Naive thymus-derived CD4-positive, alpha-beta T cell (primary cell): Measurements from ENCODE around the gene TTBK2. TPM values are rescaled to one million over a fixed set of nuclear protein-coding genes. Genes with fewer than 3 reads are reported as not detected.
"Not testable (repeated sequence)": the region's sequence is repeated elsewhere in the genome, so short reads cannot be mapped to it uniquely, and the experiment has no call there.

ENCODE experiments used
- ATAC-seq: fragments of 150-1000 bp; cut with Tn5 transposase; 2 replicates; pipeline ENCODE4 v1.10.0; 2021; ENCODE audit warnings: mild to moderate bottlenecking, moderate library complexity
- CTCF ChIA-PET: fragments of 350-600 bp; sonication (Branson Sonifier 250); formaldehyde crosslinking; loops from one replicate; lab custom pipeline; 2021; ENCODE audit warnings: antibody characterized with exemption; lab: Charles Lee
- POLR2A ChIA-PET: fragments of 350-600 bp; sonication (Branson Sonifier 250); formaldehyde crosslinking; loops from one replicate; lab custom pipeline; 2021; ENCODE audit warnings: antibody characterized with exemption, inconsistent platforms; lab: Charles Lee
- DNase-seq, 9 donors: peaks; one replicate each; pipeline versions ENCODE4 v3.0.0 to v3.0.0-alpha.2; 2020 to 2022; ENCODE audit warnings: mixed read lengths in 1 of 9
- H3K27ac ChIP-seq: one replicate; pipeline ENCODE4 v1.7.0; 2013; ENCODE audit warnings: mild to moderate bottlenecking, low read depth, low read length, moderate library complexity
- H3K27me3 ChIP-seq, 2 donors: one replicate each; pipeline ENCODE4 v1.7.0; 2013; ENCODE audit warnings: low read length in 2 of 2, mild to moderate bottlenecking in 2 of 2, moderate library complexity in 2 of 2; ENCODE audit not compliant: control insufficient read depth in 2 of 2, insufficient read depth in 2 of 2
- H3K36me3 ChIP-seq, 3 experiments: 1 replicate in 2 of 3; 2 replicates in 1 of 3; pipeline ENCODE4 v1.7.0; 2013; ENCODE audit warnings: low read length in 3 of 3, mild to moderate bottlenecking in 3 of 3, moderate library complexity in 1 of 3; ENCODE audit not compliant: insufficient read depth in 3 of 3, control insufficient read depth in 2 of 3
- H3K4me1 ChIP-seq, 2 donors: one replicate each; pipeline ENCODE4 v1.7.0; 2013; ENCODE audit warnings: low read length in 2 of 2, mild to moderate bottlenecking in 2 of 2, moderate library complexity in 1 of 2; ENCODE audit not compliant: control insufficient read depth in 2 of 2, insufficient read depth in 2 of 2
- H3K4me3 ChIP-seq: 2 replicates; pipeline ENCODE4 v1.7.0; 2013; ENCODE audit warnings: mild to moderate bottlenecking, low read length
- H3K9me3 ChIP-seq, 3 experiments: 1 replicate in 2 of 3; 2 replicates in 1 of 3; pipeline ENCODE4 v1.7.0; 2013; ENCODE audit warnings: low read length in 3 of 3; ENCODE audit not compliant: control insufficient read depth in 2 of 3
- H3K27ac Mint-ChIP-seq, 9 donors: one replicate each; pipeline ENCODE4 v1.8.0; 2020 to 2022; ENCODE audit warnings: mixed read lengths in 9 of 9, mild to moderate bottlenecking in 8 of 9, moderate library complexity in 5 of 9, inconsistent platforms in 2 of 9
- H3K27me3 Mint-ChIP-seq, 5 donors: one replicate each; pipeline ENCODE4 v1.8.0; 2021 to 2022; ENCODE audit warnings: mixed read lengths in 5 of 5, mild to moderate bottlenecking in 1 of 5
- H3K36me3 Mint-ChIP-seq, 5 donors: one replicate each; pipeline ENCODE4 v1.8.0; 2020 to 2022; ENCODE audit warnings: mixed read lengths in 5 of 5, mild to moderate bottlenecking in 3 of 5, inconsistent platforms in 1 of 5
- H3K4me1 Mint-ChIP-seq, 7 donors: one replicate each; pipeline ENCODE4 v1.8.0; 2020 to 2022; ENCODE audit warnings: mixed read lengths in 7 of 7, mild to moderate bottlenecking in 3 of 7, inconsistent platforms in 1 of 7
- H3K4me3 Mint-ChIP-seq, 10 donors: one replicate each; pipeline ENCODE4 v1.8.0; 2020 to 2022; ENCODE audit warnings: mild to moderate bottlenecking in 10 of 10, mixed read lengths in 10 of 10, moderate library complexity in 6 of 10, inconsistent platforms in 2 of 10
- H3K9me3 Mint-ChIP-seq, 11 donors: one replicate each; pipeline ENCODE4 v1.8.0; 2020 to 2022; ENCODE audit warnings: mixed read lengths in 11 of 11, mild to moderate bottlenecking in 4 of 11, inconsistent platforms in 1 of 11, moderate library complexity in 1 of 11
- intact Hi-C, 2 donors: fragments of 100-400 bp; cut with micrococcal nuclease; formaldehyde crosslinking; loops; one replicate each; pipeline ENCODE4 v1.15.1; 2023
- polyA plus RNA-seq, 2 donors: library from polyadenylated mRNA; unstranded; fragments of 300-500 nt; fragmentation: Illumina TruSeq; gene quantifications; one replicate each; pipeline ENCODE4 v1.2.3, GENCODE V29; 2021
- total RNA-seq, 6 experiments: library from RNA in 5 of 6; stranded (reverse) in 5 of 6; gene quantifications; 1 replicate in 5 of 6; 2 replicates in 1 of 6; pipeline ENCODE4 v1.2.3 and lab custom pipeline; 2021 to 2026

TTBK2 gene
- total and polyA plus RNA-seq, 7 experiments from 2014 or later: 12.5 to 30.5 (median 26.1) TPM

DNA sequence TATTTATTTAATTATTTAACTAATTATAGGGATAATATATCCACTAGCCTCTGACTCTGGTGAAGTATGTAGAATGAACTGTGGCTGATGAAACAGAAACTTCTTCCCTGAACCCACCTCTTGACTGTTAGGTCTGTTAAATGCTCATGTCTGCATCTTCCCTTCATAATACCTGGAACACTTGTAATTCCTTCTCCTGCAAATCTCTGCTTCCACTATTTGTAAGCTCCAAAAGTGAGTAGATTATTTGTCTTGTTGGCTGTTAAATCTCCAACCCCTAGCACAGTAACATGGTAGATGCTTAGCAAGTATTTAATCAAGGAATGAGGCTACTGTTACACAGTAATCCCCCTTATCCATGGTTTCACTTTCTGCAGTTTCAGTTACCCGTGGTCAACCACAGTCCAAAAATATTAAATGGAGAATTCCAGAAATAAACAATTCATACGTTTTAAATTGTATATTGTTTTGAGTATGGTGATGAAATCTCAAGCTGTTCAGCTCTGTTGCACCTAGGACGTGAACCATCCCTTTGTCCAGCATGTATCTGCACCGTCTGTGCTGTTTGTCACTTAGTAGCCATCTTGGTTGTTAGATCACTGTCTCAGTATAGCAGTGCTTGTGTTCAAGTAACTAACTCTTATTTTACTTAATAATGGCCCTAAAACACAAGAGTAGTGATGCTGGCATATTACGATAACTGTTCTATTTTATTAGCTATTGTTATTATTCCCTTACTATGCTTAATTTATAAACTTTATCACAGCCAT lies 5.7 kb downstream of the TTBK2 start:
- Histone ChIP-seq H3K27ac (no peak overlapping the region), H3K9me3 (no peaks in the 10 kb centered on the region), H3K27me3 (no peaks in the 10 kb centered on the region), H3K4me3 (no peak overlapping the region), H3K36me3 (no peaks in the 10 kb centered on the region), H3K4me1 (peaks cover 0 to 4% of the 10 kb centered on the region in 2 donors)
- Mint-ChIP-seq H3K9me3 (peaks cover 0 to 7% (median 0%) of the 10 kb centered on the region in 11 donors), H3K36me3 (peaks cover 0 to 7% (median 0%) of the 10 kb centered on the region in 5 donors), H3K4me1 (peaks cover 19 to 57% (median 53%) of the 10 kb centered on the region in 7 donors), H3K27ac (peak overlapping the region in 1 of 9 donors; percentile 8), H3K27me3 (no peaks in the 10 kb centered on the region), H3K4me3 (peak overlapping the region in 5 of 10 donors; percentile 3 to 48 (median 36))
- no peak for ATAC-seq
- DNase-seq: no peak
- ChIA-PET CTCF (no interaction called here), POLR2A (no interaction called here)
- intact Hi-C loops: loop anchor here in 1 of 2 donors (10.0 kb wide), 1 partner anchor 710 kb away; the partner anchor contains the start of gene VPS39

DNA sequence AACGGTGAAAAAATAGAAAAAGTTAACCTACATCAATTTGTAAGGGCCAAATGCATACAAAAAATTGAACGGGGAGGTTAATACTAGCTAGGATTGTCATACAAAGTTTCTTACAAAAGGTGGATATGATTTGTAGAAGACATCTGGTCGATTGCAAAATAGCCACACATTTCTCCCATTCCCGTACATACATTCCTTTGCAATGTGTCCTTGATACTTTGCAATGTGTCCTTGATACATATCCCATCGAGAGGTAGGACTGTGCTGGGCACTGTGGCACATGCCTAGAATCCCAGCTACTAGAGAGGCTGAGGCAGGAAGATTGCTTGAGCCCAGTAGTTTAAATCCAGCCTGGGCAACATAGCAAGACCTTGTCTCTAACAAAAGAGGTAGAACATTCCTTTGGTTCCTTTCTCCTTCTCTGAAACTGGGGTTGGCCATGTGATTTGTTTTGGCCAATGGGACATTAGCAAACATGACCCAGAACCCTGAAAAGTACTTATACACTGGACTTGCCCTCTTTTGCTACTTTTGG lies 9.5 kb downstream of the TTBK2 start:
- Mint-ChIP-seq H3K4me1 (peaks cover 10 to 59% (median 40%) of the 10 kb centered on the region in 7 donors), H3K36me3 (peaks cover 0 to 11% (median 5%) of the 10 kb centered on the region in 5 donors), H3K4me3 (no peak overlapping the region), H3K27ac (no peak overlapping the region), H3K9me3 (peaks cover 0 to 4% (median 0%) of the 10 kb centered on the region in 11 donors), H3K27me3 (no peaks in the 10 kb centered on the region)
- Histone ChIP-seq H3K9me3 (no peaks in the 10 kb centered on the region), H3K36me3 (no peaks in the 10 kb centered on the region), H3K4me3 (no peak overlapping the region), H3K27ac (no peak overlapping the region), H3K4me1 (no peaks in the 10 kb centered on the region), H3K27me3 (no peaks in the 10 kb centered on the region)
- POLR2A ChIA-PET: interaction anchor here (0.7 to 1.4 kb wide), 4 partner anchors 9 to 40 kb away, joined by 3 to 5 read pairs (median 4); partner anchors contain the start of gene TTBK2
- DNase-seq (no peak), ATAC-seq (no peak)
- intact Hi-C loops: loop anchor here in 1 of 2 donors (10.0 kb wide), 1 partner anchor 706 kb away; the partner anchor contains the start of gene VPS39
- CTCF ChIA-PET: interaction anchor here (2.1 kb wide), 1 partner anchor 15 kb away, joined by 6 read pairs; no protein-coding TSS in a partner anchor

DNA sequence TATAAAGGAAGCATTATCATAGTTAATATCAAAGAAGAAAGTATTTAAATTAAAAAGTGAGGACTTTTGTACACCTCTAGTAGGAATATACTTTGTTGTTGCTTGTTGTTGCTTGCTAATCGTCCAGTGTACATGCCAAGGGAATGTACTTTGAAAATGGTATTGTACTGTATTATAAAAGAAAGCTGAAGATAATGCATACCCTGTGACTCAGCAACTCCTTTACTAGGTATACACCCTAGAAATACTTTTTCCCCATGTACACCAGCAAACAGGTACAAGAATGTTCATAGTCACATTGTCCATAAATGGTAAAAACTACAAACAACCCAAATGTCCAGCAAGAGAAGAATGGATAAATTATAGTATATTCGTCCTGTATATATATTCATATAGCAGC lies 12.0 kb downstream of the TTBK2 start:
- peaks cover 0 to 2% (median 0%) of the 10 kb centered on the region in 11 donors for H3K9me3 Mint-ChIP-seq
- no peak overlapping the region for H3K27ac ChIP-seq
- no peak overlapping the region for H3K27ac Mint-ChIP-seq
- no peaks in the 10 kb centered on the region for H3K27me3 Mint-ChIP-seq
- ATAC-seq: no peak
- H3K4me3 ChIP-seq: no peak overlapping the region
- intact Hi-C loops: no loop called here
- H3K36me3 ChIP-seq: no peaks in the 10 kb centered on the region
- H3K36me3 Mint-ChIP-seq: peaks cover 0 to 15% (median 5%) of the 10 kb centered on the region in 5 donors
- no peak overlapping the region for H3K4me3 Mint-ChIP-seq
- H3K27me3 ChIP-seq: no peaks in the 10 kb centered on the region
- ChIA-PET CTCF (no interaction called here), POLR2A (no interaction called here)
- no peaks in the 10 kb centered on the region for H3K9me3 ChIP-seq
- H3K4me1 Mint-ChIP-seq: peaks cover 0 to 47% (median 30%) of the 10 kb centered on the region in 7 donors
- no peaks in the 10 kb centered on the region for H3K4me1 ChIP-seq
- DNase-seq: no peak

DNA sequence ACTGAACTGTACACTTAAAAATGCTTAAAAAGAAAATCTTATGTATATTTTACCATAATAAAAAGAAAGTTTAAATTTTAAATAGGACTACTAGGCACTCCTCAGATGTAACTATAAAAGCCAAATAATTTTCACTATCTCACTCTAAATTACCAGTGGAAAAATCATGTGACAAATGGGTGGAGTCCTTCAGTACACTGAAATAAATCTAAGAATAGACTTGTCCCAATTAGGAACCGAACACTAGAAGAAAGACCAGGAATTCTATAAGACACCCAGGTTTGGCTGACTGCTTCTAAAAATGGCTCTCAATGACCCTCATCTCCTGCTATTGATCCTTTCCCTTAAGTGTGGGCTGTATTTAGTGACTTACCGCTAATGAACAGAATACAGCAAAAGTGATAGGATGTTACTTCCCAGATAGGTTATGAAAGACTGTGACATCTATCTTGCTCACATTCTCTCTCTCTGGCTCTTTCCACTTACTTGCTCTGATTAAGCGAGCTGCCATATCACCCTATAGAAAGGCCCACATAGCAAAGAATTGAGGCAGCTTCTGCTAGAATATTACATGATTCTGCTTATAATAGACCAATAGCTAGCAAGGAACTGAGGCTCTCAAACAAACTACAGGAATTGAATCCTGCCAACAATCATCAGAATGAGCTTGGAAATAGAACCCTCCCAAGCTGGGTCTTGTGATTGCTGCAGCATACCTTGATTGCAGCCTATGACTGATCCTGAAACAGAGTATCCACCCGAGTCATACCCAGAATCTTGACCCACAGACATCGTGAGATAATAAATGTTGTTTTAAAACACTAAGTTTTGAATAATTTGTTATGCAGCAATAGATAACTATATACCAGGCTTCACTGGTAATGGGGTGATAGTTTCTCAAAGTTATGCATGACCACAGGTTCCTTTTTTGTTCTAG lies 16.9 kb downstream of the TTBK2 start:
- POLR2A ChIA-PET: no interaction called here
- H3K27ac ChIP-seq: no peak overlapping the region
- H3K36me3 ChIP-seq: no peaks in the 10 kb centered on the region
- Mint-ChIP-seq H3K27me3 (no peaks in the 10 kb centered on the region), H3K4me1 (peaks cover 0 to 19% (median 16%) of the 10 kb centered on the region in 7 donors), H3K27ac (no peak overlapping the region), H3K36me3 (peaks cover 0 to 14% (median 5%) of the 10 kb centered on the region in 5 donors), H3K9me3 (no peaks in the 10 kb centered on the region), H3K4me3 (no peak overlapping the region)
- no peak overlapping the region for H3K4me3 ChIP-seq
- no peaks in the 10 kb centered on the region for H3K4me1 ChIP-seq
- H3K9me3 ChIP-seq: no peaks in the 10 kb centered on the region
- DNase-seq (no peak), ATAC-seq (no peak)
- intact Hi-C loops: no loop called here
- H3K27me3 ChIP-seq: no peaks in the 10 kb centered on the region
- CTCF ChIA-PET: no interaction called here

DNA sequence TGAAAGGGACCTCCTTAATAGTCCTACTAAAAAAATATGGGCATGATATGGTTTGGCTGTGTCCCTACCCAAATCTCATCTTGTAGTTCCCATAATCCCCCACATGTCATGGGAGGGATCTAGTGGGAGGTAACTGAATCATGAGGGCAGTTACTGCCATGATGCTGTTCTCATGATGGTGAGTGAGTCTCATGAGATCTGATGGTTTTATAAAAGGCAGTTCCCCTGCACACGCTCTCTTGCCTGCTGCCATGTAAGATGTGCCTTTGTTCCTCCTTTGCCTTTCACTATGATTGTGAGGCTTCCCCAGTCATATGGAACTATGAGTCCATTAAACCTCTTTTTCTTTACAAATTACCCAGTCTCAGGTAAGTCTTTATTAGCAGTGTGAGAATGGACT lies 26.7 kb downstream of the TTBK2 start:
- H3K4me3 Mint-ChIP-seq, intact Hi-C loops: not testable (repeated sequence)

DNA sequence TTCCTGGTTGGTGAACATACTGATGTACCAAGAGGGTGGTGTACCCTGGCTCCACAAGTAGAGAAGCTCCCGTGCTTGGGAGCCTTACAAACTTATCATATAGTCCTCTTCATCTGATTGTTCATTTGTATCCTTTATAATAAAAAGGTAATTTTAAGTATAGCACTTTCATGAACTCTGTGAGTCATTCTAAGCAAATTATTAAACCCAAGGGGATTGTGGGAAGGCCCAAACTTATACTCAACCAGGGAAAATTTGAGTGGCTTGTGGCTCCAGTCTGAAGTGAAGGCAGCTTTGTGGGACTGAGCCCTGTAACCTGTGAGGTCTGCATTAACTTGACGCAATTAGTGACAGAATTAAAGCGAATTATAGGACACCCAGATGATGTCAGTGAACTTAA lies 29.0 kb downstream of the TTBK2 start:
- Mint-ChIP-seq H3K27me3 (no peaks in the 10 kb centered on the region), H3K36me3 (peaks cover 5 to 24% (median 14%) of the 10 kb centered on the region in 5 donors), H3K4me1 (peaks cover 0 to 17% (median 8%) of the 10 kb centered on the region in 7 donors), H3K27ac (no peak overlapping the region), H3K4me3 (no peak overlapping the region), H3K9me3 (peaks cover 0 to 17% (median 7%) of the 10 kb centered on the region in 11 donors)
- no peak overlapping the region for H3K4me3 ChIP-seq
- ATAC-seq: no peak
- no peaks in the 10 kb centered on the region for H3K27me3 ChIP-seq
- H3K27ac ChIP-seq: no peak overlapping the region
- H3K4me1 ChIP-seq: no peaks in the 10 kb centered on the region
- no peaks in the 10 kb centered on the region for H3K9me3 ChIP-seq
- intact Hi-C loops: no loop called here
- ChIA-PET CTCF (no interaction called here), POLR2A (no interaction called here)
- DNase-seq: no peak
- peaks cover 0 to 4% (median 0%) of the 10 kb centered on the region in 3 experiments for H3K36me3 ChIP-seq

More for the DNA sequence above, 26.7 kb downstream of the TTBK2 start:
- DNase-seq, H3K27me3 Mint-ChIP-seq, H3K36me3 ChIP-seq, H3K4me1 ChIP-seq, H3K27ac Mint-ChIP-seq, H3K27me3 ChIP-seq, H3K9me3 ChIP-seq, CTCF ChIA-PET, POLR2A ChIA-PET, ATAC-seq, H3K27ac ChIP-seq, H3K4me3 ChIP-seq: not testable (repeated sequence)
- Mint-ChIP-seq H3K4me1 (peaks cover 0 to 25% (median 12%) of the 10 kb centered on the region in 7 donors), H3K9me3 (peaks cover 0 to 17% (median 6%) of the 10 kb centered on the region in 11 donors), H3K36me3 (peaks cover 5 to 29% (median 18%) of the 10 kb centered on the region in 5 donors)
